ENCODE results near the gene SCGB1A1.

Gene SCGB1A1

DNA sequence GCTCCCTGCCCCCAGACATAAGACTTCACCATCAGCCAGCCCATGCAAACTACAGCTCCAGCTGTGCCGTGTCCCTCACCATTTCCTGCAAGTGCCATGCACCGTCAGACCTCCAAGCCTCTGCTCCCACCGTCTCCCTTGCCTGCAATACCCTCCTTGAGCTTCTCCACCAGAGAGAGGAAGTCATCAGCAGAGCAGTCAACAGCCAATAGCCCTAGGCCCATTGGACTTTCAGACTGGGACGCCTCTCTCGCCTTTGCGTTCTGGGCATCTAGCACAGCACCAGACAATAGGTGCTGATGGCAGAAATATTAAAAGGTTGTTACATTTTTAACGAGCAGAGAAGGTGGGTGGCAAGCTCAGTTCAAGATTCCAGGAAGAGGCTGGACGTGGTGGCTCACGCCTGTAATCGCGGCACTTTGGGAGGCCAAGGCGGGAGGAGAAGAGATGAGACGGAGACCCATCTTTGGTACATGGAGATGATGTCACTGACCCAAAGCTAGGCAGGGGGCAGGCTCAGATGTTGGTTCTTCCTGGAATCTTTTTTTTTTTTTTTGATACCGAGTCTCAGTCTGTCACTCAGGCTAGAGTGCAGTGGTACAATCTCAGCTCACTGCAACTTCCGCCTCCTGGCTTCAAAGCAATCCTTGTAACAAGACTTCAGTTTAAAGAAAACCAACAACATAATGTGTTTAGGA lies 31.9 kb downstream of the SCGB1A1 start:
- no peak for DNase-seq

DNA sequence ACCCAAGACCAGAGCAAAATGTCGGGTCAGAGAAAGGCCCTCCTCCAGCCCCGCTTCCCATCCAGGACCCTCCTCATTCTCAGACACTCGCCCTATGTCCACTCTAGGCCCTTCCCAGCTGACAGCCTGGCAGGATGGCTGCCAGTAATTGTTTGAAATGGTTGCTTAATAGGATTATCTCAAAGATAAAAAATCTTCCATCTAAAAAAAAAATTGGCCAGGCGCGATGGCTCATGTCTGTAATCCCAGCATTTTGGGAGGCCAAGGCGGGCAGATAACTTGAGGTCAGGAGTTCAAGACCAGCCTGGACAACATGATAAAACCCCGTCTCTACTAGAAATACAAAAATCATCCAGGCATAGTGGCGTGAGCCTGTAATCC lies 32.4 kb downstream of the SCGB1A1 start:
- DNase-seq, result no peak

DNA sequence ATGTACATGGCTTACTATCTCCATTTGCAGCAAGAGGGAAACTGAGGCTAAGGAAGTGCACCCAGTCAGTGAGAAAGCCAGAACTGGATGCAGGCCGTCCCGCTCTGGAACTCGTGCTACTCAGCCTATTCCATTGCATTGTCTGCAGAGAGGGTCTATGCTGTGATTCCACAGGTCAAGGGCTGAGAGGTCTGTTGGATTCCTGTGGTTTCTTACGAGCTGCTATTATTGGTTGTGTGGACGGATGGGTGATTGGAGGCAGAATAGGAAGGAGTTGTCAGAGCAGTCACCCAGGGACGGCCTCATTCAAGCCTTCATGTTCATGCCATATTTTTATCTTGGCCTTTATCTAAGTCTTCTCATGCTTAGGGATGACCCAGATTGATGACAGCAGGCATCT lies 33.4 kb downstream of the SCGB1A1 start:
- no peak for DNase-seq

DNA sequence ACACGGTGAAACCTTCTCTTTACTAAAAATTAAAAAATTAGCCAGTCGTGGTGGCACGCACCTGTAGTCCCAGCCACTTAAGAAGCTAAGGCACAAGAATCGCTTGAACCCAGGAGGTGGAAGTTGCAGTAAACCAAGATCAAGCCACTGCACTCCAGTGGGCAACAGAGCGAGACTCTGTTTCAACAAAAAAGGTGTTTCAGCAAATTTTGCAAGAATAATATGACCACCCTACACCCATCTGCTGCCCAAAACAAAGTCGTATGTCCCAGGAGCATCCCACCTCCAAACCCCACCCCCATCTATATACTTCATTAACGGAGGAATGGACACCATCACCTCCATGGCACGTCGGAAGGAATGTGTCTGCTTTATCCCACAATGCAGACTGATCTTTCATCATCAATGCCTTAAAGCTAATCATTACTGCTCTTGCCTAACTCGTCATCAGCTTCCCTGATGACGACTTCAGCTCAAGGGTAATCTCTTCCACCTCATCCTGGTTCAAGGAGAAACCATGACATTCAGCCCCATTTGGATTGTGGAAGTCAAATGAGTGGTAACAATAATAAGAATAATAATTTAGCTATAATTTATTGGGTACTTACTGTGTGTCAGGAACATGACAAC lies 34.1 kb downstream of the SCGB1A1 start:
- no peak for DNase-seq

DNA sequence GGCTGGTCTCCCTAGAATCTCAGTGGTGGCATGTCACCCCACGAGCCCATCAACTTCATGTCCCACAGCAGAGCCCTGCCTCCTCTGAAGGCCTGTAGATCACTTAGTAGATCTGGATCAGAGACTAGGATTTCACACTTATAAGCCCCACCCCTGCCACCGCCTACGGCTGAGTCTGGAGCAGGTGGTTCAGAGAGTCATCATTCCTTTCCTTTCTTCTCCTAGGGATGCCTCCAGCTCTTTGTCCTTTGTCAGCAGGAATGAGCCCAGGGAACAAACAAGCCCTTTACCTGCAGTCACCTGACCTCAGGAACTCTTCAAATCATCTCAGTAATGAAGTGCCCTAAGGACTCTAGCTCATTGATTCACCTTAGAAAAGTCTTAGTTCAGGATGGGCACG lies 37.8 kb downstream of the SCGB1A1 start:
- no peak for DNase-seq

DNA sequence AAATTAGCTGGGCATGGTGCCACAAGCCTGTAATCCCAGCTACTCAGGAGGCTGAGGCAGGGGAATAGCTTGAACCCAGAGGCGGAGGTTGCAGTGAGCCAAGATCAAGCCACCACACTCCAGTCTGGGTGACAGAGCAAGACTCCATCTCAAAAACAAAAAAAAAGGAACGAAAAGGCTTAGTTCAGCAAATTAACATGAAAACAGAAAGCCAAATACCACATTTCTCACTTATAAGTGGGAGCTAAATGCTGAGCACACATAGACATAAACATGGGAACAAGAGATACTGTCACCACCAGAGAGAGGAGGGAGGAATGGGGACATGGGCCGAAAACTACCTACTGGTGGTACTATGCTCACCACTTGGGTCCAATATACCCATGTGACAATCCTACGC lies 38.6 kb downstream of the SCGB1A1 start:
- DNase-seq, result no peak

DNA sequence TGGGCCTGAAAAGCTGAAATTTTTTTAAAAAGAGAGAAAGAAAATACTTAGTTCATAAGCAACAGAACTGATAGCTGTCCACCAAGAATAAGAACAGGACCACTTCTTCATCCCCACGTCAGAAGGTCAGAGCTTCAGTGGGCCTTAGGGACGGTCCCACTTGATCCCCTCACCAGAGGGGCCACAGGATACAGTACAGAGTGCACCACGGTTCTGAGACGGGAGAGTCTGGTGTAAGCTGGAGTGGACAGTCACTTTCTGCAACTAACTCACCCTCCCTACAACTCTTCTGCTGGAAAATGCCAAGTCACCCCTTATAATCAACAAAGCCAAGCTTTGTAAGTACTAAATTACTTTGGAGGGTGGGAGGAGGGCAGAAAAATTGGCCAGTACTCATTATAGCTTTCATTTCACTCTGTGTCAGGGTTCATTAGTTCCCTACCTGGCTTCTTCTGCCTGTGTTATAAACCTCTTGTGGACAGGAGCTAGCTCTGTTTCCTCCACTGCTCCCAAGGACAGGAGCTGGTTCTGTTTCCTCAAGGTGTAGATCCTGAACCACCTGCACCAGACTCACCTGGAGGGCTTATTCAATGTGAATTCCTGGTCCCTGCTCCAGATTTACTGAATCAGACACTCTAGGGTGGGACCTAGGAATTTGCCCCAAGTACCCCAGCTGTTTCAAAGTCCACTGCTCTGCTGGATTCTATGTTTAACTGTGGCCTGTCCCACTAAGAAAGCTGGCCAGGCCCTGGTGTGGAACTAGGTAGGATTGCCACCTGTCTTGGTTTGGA lies 39.6 kb downstream of the SCGB1A1 start:
- DNase-seq, result no peak

DNA sequence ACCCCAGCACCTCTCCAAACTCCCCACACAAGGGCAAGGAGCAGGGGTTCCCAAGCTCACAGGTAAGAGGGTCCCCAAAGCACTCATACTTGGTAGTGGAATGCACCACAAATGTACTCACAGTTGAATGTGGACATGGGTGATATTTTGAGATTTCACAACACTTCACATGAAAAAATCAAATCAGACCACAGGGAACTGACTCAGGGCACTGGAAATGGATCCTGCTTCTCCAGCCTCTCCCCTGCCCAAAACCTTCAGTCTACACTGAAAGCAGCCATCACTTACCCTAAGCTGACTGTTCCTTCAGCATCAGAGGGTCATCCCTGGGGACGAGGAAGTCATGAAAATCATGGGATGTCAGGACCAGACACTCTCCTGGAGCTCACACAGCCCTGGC lies 40.2 kb downstream of the SCGB1A1 start:
- no peak for DNase-seq

DNA sequence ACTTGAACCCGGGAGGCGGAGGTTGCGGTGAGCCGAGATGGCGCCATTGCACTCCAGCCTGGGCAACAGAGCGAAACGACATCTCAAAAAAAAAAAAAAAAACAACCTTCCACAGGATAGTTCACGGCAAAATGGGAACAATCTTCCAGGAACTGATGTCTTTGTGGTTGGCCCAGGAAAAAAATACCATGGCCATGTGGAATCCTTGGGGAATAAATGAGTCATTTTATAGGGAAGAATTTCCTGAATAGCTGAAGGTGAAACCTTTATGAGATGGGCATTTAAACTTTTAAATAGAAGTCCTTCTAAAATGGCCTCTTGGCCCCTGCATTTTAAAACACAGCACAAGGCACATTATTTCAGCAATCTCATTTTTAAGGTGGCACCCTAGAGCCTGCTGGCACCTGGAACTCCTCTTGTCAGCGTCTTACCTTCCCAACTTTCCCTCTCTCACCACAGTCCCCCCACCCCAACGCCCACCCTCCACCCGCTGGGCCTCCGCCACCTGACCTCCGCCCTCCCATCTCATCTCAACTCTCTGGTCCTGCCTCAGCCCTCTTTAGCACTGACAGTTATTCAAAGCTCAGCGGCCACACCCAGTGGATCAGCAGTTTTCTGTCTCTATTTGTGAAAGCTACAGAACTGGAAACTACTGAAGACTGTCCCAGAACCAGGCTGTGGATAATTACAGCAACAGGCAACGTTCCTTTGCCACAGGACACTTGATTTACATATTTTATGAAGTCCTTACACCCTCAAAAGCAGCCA lies 43.1 kb downstream of the SCGB1A1 start:
- DNase-seq, result no peak

DNA sequence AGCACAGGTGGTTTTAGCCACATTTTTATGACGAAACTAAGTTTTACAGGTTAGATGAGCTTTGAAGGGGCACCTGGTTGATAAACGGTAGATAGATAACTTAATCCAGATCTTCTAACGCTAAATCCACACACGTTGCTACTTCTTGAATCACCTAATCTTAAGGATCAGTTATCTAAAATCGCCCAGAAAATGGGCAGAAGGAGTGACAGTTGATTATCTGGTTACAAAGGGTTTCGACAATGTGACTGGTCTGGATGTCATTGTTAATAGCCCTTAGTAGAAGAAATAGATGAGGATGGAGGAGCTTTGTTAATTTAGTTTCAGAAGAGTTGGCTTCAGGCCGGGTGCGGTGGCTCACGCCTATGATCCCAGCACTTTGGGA lies 43.7 kb downstream of the SCGB1A1 start:
- no peak for DNase-seq

DNA sequence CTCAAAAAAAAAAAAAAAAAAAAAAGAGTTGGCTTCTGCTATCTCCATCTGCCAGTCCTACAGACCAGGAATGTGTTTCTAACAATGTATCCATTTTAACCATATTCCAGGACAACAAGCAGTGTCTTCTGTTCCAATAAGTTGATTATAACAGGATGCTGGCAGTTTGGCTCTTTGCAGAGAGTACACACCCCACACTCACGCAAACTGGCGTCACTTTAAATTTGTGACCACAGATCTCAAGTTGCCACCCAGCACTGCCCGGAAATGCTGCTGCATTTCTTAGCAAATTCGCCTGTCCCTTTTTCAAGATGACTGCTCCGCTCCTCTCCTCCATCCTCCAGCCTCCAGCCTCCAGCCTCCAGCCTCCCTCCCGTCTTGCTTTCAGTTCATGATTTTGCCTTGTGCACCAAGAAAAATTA lies 44.3 kb downstream of the SCGB1A1 start:
- DNase-seq, result no peak

DNA sequence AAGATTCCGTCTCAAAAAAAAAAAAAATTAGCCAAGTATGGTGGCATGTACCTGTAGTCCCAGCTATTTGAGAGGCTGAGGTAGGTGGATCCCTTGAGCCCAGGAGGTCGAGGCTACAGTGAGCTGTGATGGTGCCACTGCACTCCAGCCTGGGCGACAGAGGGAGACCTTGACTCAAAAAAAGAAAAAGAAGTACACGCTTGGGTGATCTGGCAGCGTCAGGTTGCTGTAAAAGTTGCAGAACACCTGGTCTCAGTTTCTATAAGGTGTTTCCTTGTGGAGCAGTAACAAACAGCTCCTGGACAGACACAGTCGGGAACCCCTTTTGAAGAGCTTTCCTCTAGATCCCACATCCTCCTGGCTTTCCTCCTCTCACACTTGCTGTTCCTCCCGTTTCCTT lies 45.8 kb downstream of the SCGB1A1 start:
- no peak for DNase-seq

DNA sequence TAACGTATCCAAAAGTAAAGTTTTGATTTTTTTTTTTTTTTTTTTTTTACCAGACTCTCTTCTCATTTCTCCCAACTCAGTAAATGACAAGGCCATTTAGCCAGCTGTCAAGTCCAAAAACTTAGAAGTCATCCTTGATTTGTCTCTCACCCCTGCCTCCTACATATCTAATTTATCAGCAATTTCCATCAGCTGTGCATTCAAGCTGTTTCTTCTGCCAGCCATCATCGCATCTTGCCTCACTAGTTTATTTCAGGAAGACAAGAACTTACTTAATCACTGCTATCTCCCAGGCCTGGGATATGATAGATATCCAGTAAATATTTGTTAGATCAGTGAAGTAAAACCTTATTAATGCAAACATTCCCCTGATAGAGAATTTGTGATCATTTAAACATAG lies 47.6 kb downstream of the SCGB1A1 start:
- DNase-seq, result no peak

DNA sequence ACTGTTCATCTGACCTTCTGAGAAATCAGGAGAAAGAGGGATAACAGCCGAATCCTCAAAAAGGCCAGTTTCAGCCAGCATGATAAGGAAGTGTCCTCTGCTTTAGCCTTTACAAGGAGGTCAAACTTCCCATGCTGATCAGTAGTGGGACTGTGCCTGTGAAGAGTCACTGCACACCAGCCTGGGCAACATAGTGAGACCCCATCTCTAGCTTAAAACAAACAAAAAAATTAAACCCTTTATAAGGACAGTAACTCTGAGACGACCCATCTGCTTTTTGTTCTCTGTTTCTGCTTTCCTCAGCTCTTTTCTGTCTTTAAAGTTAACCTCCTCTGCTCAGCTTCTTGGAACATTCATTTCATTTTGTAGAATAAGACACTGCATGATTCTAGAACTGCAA lies 49.7 kb downstream of the SCGB1A1 start:
- DNase-seq, result no peak

DNA sequence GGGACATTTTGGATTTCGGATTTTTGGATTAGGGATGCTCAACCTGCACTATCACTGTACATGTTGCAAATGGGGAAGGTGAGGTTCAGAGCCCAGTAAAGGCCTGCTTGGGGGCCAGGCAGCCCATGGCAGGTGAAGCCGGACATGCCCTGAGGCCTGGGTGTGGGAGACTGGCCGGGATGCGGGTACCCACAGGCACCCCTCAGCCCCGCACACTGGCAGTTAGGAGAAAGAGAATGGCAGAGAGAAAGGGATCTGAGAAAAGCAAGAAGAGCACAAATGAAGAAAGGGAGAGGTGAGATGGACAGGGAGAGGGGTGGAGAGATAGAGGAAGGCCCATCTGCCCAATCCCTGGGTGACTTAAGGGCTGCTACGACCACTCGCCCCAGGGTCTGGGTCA lies 52.8 kb downstream of the SCGB1A1 start:
- DNase-seq, result no peak

DNA sequence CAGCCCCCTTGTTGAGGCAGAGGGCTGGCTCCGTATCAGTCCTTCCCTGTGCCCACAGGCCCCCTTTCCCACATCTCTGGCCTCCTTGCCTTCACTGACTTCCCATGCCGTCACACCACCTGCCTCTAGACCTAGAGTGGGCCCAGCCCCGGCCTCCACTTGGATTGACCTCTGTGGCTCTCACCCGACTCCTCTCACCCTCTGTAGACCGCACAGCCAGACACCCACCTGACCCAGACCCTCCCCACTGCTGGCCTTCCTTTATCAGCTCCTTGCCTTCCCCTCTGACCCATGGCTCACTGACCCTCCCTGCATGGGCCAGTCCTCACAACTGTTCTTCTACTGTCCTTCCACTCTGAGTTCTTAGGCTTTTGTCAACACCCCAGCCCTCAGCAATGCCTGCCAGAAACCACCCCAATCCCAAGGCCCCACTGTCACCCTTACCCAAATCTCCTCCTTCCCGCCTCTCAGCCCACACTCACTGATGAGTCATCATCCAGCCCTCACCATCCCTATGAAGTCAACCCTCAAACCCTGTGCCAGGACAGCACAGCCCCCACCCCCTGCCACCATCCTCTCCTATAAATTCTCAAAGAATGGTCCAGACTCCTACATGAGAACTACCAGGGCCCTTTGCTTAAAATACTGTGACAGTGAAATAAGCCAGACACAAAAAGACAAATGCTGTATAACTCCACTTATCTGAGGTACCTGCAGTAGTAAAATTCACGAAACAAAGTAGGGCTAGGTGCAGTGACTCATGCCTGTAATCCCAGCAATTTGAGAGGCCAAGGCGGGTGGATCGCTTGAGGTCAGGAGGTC lies 53.4 kb downstream of the SCGB1A1 start:
- no peak for DNase-seq

Data from right hindlimb (tissue), 1 donor.